PC-9 (cell line): ENCODE measurements around the gene ZNF784. TPM values are rescaled to one million over a fixed set of nuclear protein-coding genes. Genes with fewer than 3 reads are reported as not detected.
A peak's percentile ranks its signal among the peaks of the same experiment; 100 is the strongest.

Experiments used
- BruUV-seq: library from RNA; stranded (reverse); fragments of 400-500 nt; replicated peaks from 2 replicates; lab custom pipeline; 2021; lab: Mats Ljungman, UMichigan
- CTCF ChIA-PET: fragments of 300-600 bp; sonication (Branson Sonifier 250); formaldehyde crosslinking; loops from one replicate; lab custom pipeline; 2022; ENCODE audit warnings: antibody characterized with exemption; lab: Charles Lee
- POLR2A ChIA-PET: fragments of 300-600 bp; sonication (Branson Sonifier 250); formaldehyde crosslinking; loops from one replicate; lab custom pipeline; 2022; ENCODE audit warnings: antibody characterized with exemption; ENCODE audit not compliant: unreplicated experiment; lab: Charles Lee
- DNase-seq, 2 experiments: peaks; one replicate each; pipeline versions ENCODE4 v3.0.0 to v3.0.0-alpha.2; 2015 to 2022; ENCODE audit warnings: mixed read lengths in 1 of 2
- H2AFZ ChIP-seq: fragments of 200-600 bp; sonication (generic); 2 replicates; pipeline ENCODE4 v1.8.1; 2017; ENCODE audit warnings: antibody characterized with exemption
- H3F3A ChIP-seq: fragments of 200-600 bp; sonication (generic); 2 replicates; pipeline ENCODE4 v1.8.1; 2017; ENCODE audit warnings: antibody characterized with exemption, mild to moderate bottlenecking, low read depth; ENCODE audit not compliant: insufficient read depth
- H3K27ac ChIP-seq: fragments of 200-600 bp; sonication (generic); 2 replicates; pipeline ENCODE4 v1.6.1; 2016; ENCODE audit warnings: mixed run types
- H3K27me3 ChIP-seq: fragments of 200-600 bp; sonication (generic); 2 replicates; pipeline ENCODE4 v1.6.1; 2016; ENCODE audit warnings: low read depth, mixed run types; ENCODE audit not compliant: insufficient read depth
- H3K36me3 ChIP-seq: fragments of 200-600 bp; sonication (generic); 2 replicates; pipeline ENCODE4 v1.6.1; 2016; ENCODE audit warnings: low read depth, mixed run types
- H3K4me1 ChIP-seq: fragments of 200-600 bp; sonication (generic); replicated peaks from 2 replicates; pipeline ENCODE4 v1.6.1; 2016; ENCODE audit warnings: mixed run types; ENCODE audit not compliant: insufficient read depth
- H3K4me2 ChIP-seq: fragments of 200-600 bp; sonication (generic); 2 replicates; pipeline ENCODE4 v1.6.1; 2017; ENCODE audit warnings: mixed run types
- H3K4me3 ChIP-seq: fragments of 200-600 bp; sonication (generic); 2 replicates; pipeline ENCODE4 v1.6.1; 2016; ENCODE audit warnings: mixed run types
- H3K79me2 ChIP-seq: fragments of 200-600 bp; sonication (generic); 2 replicates; pipeline ENCODE4 v1.6.1; 2017; ENCODE audit warnings: low read depth, mixed run types
- H3K9me2 ChIP-seq: fragments of 200-600 bp; sonication (generic); 2 replicates; pipeline ENCODE4 v1.8.1; 2017; ENCODE audit warnings: mild to moderate bottlenecking; ENCODE audit not compliant: insufficient read depth
- H3K9me3 ChIP-seq: fragments of 200-600 bp; sonication (generic); 2 replicates; pipeline ENCODE4 v1.8.1; 2016; ENCODE audit warnings: low read depth; ENCODE audit not compliant: insufficient read depth
- H4K20me1 ChIP-seq: fragments of 200-600 bp; sonication (generic); 2 replicates; pipeline ENCODE4 v1.8.1; 2017; ENCODE audit not compliant: insufficient read depth
- CTCF ChIP-seq: fragments of 200-600 bp; sonication (generic); conservative IDR thresholded peaks from 2 replicates; pipeline ENCODE4 v1.6.1; 2017; ENCODE audit warnings: mixed run types, antibody characterized with exemption, mild to moderate bottlenecking, moderate library complexity
- EZH2 ChIP-seq: fragments of 200-600 bp; sonication (generic); IDR thresholded peaks from 2 replicates; pipeline ENCODE4 v1.8.0; 2017; ENCODE audit warnings: antibody characterized with exemption, low read depth
- intact Hi-C: fragments of 100-400 bp; cut with micrococcal nuclease; formaldehyde crosslinking; loops from one replicate; pipeline ENCODE4 v1.10.0; 2022; ENCODE audit not compliant: unreplicated experiment
- total RNA-seq: library from RNA; stranded (reverse); gene quantifications from 2 replicates; pipeline ENCODE4 v1.2.3, GENCODE V29; 2021

Gene ZNF784
- total RNA-seq, 1 experiment from 2014 or later: 5.4 TPM

GRCh38 chr19:55654868-55655647, 30.7 kb upstream of the ZNF784 start, which contains the start of gene U2AF2:
Gene U2AF2, plus strand, starts transcription at chr19:55655035. Its CDS starts 70 bp downstream, at chr19:55655105.
- Histone ChIP-seq H3K27me3 (no peaks in the 10 kb centered on the region), H3K4me3 (peak within 1 kb of the TSS; percentile 93), H3F3A (peaks cover 10% of the 10 kb centered on the region; the same call in 1 of the 2 replicates), H2AFZ (peak within 1 kb of the TSS; percentile 90), H3K79me2 (peaks cover 52% of the 10 kb centered on the region), H3K4me2 (peak within 1 kb of the TSS; percentile 99), H3K36me3 (peaks cover 26% of the 10 kb centered on the region), H3K9me3 (no peaks in the 10 kb centered on the region), H3K4me1 (peaks cover 25% of the 10 kb centered on the region), H3K27ac (peak within 1 kb of the TSS; percentile 95), H3K9me2 (no peaks in the 10 kb centered on the region), H4K20me1 (peaks cover 46% of the 10 kb centered on the region)
- POLR2A ChIA-PET: interaction anchor here (0.6 to 1.4 kb wide), 16 partner anchors 12 to 1206 kb away, joined by 3 to 13 read pairs (median 4); partner anchors contain the start of genes CDC42EP5, FIZ1, LENG9 and UBE2S
- intact Hi-C loops: loop anchor here (1.0 to 5.0 kb wide), 3 partner anchors 12 to 487 kb away; partner anchors contain the start of genes ZNF444 and ZNF581
- TF ChIP-seq EZH2 (no peak), CTCF (0 out of 2 replicates have a peak, but pooled peaks have one; percentile 4)
- peak; percentile 71 to 97 for DNase-seq
- CTCF ChIA-PET: interaction anchor here (0.5 to 1.3 kb wide), 4 partner anchors 13 to 940 kb away, joined by 4 to 8 read pairs (median 6); partner anchors contain the start of gene ZNF71
- no TSS peak for BruUV-seq

DNA sequence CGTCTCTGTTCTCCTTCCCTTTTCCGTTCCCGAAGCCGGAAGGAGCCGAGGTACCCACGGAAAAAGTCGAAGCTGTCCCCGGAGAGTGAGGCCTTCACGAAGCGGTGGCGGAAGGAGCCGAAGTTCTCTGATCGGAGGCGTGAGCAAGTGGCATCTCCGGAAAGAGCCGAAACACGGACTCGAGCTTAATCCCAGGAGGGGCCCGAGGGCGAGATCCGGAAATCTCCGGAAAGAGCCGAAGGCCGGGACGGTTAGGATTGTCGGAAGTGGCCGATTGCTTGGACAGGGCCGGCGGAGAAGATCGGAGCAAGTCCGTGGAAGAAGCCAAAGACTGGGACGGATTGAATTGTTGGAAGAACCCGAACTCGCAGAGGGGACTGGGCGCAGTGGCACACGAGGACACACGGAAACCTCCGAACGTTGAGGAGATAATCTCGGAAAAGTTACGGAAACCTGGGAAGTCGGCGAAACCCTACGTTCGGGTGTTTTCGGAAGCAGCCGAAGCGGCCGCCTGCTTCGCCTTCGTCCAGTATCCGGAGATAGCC, 30.0 kb upstream of the ZNF784 start:
- no TSS peak for BruUV-seq
- Histone ChIP-seq H3F3A (peaks cover 10% of the 10 kb centered on the region; the same call in 1 of the 2 replicates), H3K4me2 (peak overlapping the region; percentile 79), H3K4me1 (peaks cover 25% of the 10 kb centered on the region), H2AFZ (peak overlapping the region; percentile 90), H3K4me3 (peak overlapping the region; percentile 72), H3K9me3 (no peaks in the 10 kb centered on the region), H4K20me1 (peaks cover 39% of the 10 kb centered on the region), H3K9me2 (no peaks in the 10 kb centered on the region), H3K27ac (peak overlapping the region; percentile 95), H3K79me2 (peaks cover 45% of the 10 kb centered on the region), H3K36me3 (peaks cover 21% of the 10 kb centered on the region), H3K27me3 (no peaks in the 10 kb centered on the region)
- ChIA-PET POLR2A (interaction anchor here (0.6 to 1.4 kb wide), 22 partner anchors 11 to 1206 kb away, joined by 3 to 13 read pairs (median 4); partner anchors contain the start of genes CDC42EP5, FIZ1, LENG9 and UBE2S), CTCF (interaction anchor here (0.5 to 1.3 kb wide), 6 partner anchors 14 to 941 kb away, joined by 4 to 8 read pairs (median 5); partner anchors contain the start of gene ZNF71)
- peak; percentile 99 to 100 for DNase-seq
- intact Hi-C loops: loop anchor here (1.0 to 5.0 kb wide), 3 partner anchors 11 to 488 kb away; partner anchors contain the start of genes ZNF444 and ZNF581
- no peak for TF ChIP-seq EZH2
- TF ChIP-seq CTCF: 0 out of 2 replicates have a peak, but pooled peaks have one; percentile 3
